Anterior cingulate cortex (tissue), 58 donors: ENCODE measurements around the gene MYCBPAP.

Experiments
- DNase-seq, 58 donors: peaks; one replicate each; lab custom pipeline; 2025; lab: John Stamatoyannopoulos, UW

MYCBPAP gene

GRCh38 chr17:50507871-50508572, at the start of gene MYCBPAP:
Gene MYCBPAP (plus strand): TSS chr17:50508439. CDS start chr17:50508675, 236 bp downstream.
- peak in 53 of 58 donors; percentile 31 to 85 (median 70) for DNase-seq

GRCh38 chr17:50458701-50459676, 49.2 kb upstream of the MYCBPAP start:
- DNase-seq: no peak

- no peak for DNase-seq
Observed at GRCh38 chr17:50459756-50460155, 48.5 kb upstream of the MYCBPAP start.

GRCh38 chr17:50460831-50461526, 47.3 kb upstream of the MYCBPAP start:
- no peak for DNase-seq

GRCh38 chr17:50461550-50462132, 46.6 kb upstream of the MYCBPAP start:
- no peak for DNase-seq

GRCh38 chr17:50462446-50462845, 45.8 kb upstream of the MYCBPAP start:
- DNase-seq: no peak

GRCh38 chr17:50464121-50464520, 44.1 kb upstream of the MYCBPAP start:
- DNase-seq: no peak

GRCh38 chr17:50464736-50465135, 43.5 kb upstream of the MYCBPAP start:
- no peak for DNase-seq

- no peak for DNase-seq
Observed at GRCh38 chr17:50465171-50465570, 43.1 kb upstream of the MYCBPAP start.

GRCh38 chr17:50465635-50466034, 42.6 kb upstream of the MYCBPAP start:
- no peak for DNase-seq

- no peak for DNase-seq
Observed at GRCh38 chr17:50466371-50467113, 41.7 kb upstream of the MYCBPAP start.

GRCh38 chr17:50467114-50467854, 41.0 kb upstream of the MYCBPAP start:
- no peak for DNase-seq

GRCh38 chr17:50467855-50468303, 40.4 kb upstream of the MYCBPAP start:
- no peak for DNase-seq

- no peak for DNase-seq
Observed at GRCh38 chr17:50468304-50469207, 39.7 kb upstream of the MYCBPAP start, which contains the start of gene CHAD. Gene CHAD (minus strand): TSS chr17:50468880. CDS start chr17:50468813, 67 bp downstream.

- DNase-seq: no peak
Observed at GRCh38 chr17:50469208-50469605, 39.0 kb upstream of the MYCBPAP start.

GRCh38 chr17:50469671-50470305, 38.5 kb upstream of the MYCBPAP start:
- no peak for DNase-seq

- DNase-seq: no peak
Observed at GRCh38 chr17:50470426-50470825, 37.8 kb upstream of the MYCBPAP start.
